Measurements from ENCODE around the gene USP17L27.
"Not testable (repeated sequence)": the region's sequence is repeated elsewhere in the genome, so short reads cannot be mapped to it uniquely, and the experiment has no call there.

GRCh38 chr4:9334358-9334757 lies 9.6 kb upstream of the USP17L27 start, which contains the start of gene USP17L26:
- TF ChIP-seq CTCF (IDR thresholded peaks at IDR 0.05 in 4 of 5, conservative IDR thresholded peaks at IDR 0.05 in 1 of 5); POLR2A (IDR thresholded peaks at IDR 0.05): not testable (repeated sequence)
